NCI-H2227 (cell line): ENCODE results near the gene PBOV1.

Experiments
- DNase-seq: peaks from one replicate; lab custom pipeline; 2025; ENCODE audit not compliant: unreplicated experiment; lab: John Stamatoyannopoulos, UW

Gene PBOV1

DNA sequence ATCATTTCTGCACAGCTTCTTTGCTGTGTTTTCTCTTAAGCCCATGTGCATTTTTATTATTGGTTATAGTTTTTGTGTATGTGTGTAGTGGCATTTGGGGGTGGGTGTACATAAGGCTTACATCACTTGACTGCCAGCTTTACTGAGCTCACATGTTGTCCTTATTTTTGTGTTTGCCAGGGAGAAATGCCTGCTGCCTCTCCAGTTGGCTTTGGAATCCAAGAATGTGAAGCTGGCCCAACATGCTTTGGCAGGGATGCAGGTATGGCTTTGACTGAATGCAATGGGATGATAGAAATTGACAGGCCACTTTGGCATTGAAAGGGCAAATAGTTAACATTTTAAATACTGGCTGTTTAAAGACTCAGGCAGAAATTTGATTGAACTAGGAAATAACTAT lies 11.4 kb downstream of the PBOV1 start:
- no peak for DNase-seq

DNA sequence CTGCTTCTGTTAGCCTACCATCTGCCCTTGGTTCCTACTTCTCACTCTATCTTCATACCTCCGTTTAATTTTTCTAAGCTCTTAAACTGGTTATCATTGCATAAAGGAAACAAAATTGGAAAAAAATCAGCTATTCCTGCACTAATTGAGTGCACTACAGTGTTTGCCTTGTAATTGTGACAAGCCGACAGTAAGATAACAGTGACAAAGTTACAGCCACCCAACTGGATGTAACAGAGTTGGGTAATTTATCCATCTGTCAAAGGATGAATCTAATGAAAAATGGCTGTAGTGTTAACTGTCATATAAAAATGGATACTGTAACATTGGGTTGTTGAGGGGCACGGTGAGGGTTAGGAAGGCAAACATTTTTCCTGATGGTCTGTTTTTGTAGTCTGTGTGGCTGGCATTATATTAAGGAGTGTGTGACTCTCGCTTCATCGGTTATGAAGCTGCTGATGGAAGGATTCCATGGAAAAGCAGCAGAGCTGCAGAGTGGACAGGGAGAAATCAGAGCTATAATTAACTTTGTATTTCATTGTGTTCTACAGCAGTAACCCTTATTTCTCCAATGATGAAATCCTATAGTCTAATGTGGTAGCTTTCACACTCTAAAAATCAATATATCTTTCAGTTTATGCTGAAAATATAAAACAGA lies 12.7 kb downstream of the PBOV1 start:
- no peak for DNase-seq

GRCh38 chr6:138204792-138205384 lies 13.4 kb downstream of the PBOV1 start:
- no peak for DNase-seq

DNA sequence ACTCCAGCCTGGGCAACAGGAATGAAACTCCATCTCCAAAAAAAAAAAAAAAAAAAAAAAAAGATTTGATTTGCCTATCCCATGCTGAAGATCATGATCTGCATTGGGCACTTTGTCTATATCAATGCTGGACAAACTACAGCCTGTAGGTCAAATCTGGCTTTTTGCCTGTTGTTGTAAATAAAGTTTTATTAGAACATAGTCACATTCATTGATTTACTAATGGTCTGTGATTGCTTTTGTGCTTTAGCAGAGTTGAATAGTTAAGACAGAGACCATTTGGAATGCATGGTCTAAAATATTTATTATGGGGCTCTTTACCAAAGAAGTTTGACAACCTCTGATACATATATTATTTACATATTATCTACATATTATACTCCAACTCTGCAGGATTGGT lies 14.0 kb downstream of the PBOV1 start:
- no peak for DNase-seq

DNA sequence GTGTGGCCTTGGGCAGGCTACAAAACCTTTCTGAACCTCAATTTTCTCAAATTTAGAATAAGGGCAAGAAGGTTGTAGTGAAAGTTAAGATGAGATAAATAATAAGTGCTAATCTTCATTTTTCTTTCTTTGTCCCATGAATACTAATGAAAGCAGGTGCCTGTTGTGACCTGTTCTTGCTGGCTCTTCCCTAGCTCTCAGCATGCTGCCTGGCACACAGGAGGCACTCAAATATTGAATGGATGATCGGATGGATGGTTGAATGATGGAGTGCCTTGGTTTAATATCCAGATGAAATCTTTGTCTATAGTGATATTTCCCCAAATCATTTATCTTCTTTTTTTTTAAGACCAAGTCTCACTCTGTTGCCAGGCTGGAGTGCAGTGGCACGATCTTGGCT lies 15.0 kb downstream of the PBOV1 start:
- no peak for DNase-seq

DNA sequence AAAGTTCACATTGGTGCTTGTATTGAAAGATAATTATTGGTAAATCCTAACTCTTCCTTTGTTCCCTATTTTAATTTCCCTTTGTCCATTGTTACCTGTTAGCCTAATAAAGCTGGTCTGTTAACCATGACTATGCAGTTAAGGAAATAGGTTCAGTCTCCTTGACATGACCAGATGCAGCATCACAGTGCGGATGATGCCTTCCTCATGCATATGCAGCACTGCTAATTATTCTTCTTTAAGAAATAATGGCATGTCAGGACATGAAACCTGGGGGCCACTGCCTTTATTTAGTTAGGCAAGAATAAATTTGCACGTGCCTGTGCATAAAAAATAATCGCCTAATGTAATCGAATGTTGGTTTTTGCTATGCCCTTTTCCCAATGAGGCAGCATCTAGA lies 16.5 kb downstream of the PBOV1 start:
- no peak for DNase-seq

- no peak for DNase-seq
Observed at GRCh38 chr6:138198430-138199091, 19.7 kb downstream of the PBOV1 start.

DNA sequence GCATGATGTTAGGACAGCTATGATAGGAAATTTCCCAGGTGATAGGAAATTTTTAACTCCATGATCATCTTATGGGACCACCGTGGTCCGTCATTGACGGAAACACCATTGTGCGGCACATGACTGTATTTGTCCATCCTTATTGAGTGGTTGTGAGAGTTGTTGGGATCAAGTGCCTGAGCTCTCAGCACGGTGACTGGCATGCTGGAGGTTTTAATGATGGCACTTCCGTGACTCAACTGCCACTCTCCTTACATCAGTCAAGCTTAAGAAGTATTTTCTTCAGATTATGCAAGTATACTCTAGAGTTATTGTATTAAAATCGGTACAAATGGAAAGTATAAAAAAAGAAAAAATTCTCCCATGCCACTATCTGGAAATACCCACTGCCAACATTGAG lies 20.7 kb downstream of the PBOV1 start:
- DNase-seq, result no peak

GRCh38 chr6:138196122-138196738 lies 22.1 kb downstream of the PBOV1 start:
- no peak for DNase-seq

DNA sequence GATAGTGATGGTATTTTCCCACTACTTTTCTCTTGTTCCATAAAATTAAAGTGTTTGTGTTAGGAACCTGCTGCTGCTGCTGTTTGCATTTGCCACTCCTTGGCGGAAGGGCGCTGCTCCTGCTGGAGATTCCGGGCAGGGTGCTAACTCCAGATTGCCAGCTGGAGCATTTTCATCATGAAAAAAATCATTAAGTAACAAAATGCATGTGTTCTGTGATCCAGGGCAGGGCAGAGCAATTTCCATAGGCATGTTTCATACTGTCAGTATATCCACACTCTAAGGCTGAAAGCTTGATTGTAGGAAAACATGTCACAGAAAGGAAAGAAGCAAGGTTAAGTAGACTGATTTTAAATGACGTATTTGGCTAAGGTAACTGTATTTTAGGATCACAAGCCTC lies 24.0 kb downstream of the PBOV1 start:
- DNase-seq, result no peak

DNA sequence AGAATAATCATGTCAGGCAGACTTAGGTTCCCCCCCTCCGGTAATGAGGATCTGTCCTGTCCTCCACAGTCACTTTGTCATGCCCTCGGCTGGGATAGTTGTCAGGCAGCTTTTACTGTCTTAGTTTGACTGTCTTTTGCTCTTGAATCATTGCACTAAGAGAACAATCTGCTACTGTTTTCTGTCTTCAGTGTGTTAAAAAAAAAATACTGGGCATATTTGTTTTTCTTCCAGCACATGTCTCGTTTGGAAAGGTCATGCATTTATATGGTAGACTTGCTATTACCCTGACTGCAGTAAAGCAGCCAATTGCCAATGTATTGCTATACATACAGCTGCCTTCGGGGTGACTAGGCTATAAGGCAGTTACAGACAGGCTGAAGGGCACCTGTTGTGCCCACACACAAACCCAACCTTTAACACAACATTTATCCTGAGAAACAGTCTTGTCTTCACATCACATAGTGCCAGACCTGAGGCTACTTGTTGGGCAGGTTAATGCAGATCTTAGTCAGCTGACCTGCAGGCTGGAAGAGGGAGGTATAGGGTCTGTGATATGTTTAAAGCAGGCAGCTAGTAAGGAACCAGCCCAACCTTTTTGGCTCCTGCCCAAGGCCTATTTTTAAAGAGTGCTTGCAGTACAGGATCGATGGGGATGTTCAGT lies 29.9 kb downstream of the PBOV1 start:
- DNase-seq, result no peak

- no peak for DNase-seq
Observed at GRCh38 chr6:138187156-138187555, 31.1 kb downstream of the PBOV1 start.

DNA sequence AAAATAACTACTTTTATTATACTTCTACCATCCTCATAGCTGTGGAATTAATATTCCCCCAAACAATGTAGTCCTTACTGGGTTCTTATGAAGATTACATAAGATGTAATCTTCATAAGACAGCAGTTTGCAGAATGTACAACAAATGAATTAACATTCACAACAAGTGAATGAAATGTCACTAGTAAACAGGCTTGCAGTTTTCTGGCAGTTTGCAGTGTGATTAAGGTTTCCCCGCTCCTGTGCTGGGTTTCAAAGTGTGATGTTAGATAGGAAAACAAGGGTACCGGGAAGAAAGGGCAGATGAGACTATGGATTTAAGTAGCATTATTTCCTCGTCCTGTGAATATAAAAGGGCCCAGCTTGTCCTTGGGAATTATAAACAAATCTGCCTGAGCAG lies 34.1 kb downstream of the PBOV1 start:
- no peak for DNase-seq

GRCh38 chr6:138183790-138184134 lies 34.5 kb downstream of the PBOV1 start:
- DNase-seq, result no peak

GRCh38 chr6:138182939-138183789 lies 35.1 kb downstream of the PBOV1 start:
- no peak for DNase-seq

DNA sequence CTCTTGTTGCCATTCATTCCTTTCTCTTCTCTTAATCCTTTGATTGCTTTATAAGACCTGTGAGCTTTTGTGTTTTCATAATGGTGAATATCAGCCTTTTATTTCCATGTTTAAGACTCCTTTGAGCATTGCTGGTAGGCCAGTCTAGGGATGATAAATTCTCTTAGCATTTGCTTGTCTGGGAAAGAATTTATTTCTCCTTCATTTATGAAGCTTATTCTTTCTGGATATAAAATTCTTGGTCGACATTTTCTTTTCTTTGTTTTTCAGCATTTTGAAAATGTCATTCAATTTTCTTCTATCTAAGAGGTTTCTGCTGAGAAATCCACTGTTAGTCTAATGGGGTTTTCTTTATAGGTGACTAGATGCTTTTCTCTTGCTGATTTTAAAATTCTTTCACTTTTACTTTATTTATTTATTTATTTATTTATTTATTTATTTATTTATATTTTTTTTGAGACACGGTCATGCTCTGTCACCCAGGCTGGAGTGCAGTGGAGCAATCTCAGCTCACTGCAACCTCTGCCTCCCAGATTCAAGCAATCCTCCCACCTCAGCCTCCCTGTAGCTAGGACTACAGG lies 41.5 kb downstream of the PBOV1 start:
- DNase-seq, result no peak

DNA sequence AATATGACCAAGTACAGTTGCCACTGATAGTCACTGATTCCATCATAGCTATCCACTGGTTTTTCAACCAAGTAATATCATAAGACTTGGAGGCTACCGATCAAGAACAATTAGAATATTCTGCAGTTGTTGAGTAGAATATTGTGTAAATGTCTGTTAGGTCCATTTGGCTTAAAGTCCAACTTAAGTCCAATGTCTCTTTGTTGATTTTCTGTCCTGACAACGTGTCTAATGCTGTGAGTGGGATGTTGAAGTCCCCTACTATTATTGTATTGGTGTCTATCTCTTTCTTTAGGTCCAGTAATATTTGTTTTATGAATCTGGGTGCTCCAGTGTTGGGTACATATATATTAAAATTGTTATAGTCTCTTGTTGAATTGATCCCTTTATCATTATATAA lies 42.7 kb downstream of the PBOV1 start:
- no peak for DNase-seq
